Fibroblast of pulmonary artery (primary cell): Measurements from ENCODE around the gene EVL.
"Not testable (repeated sequence)": the region's sequence is repeated elsewhere in the genome, so short reads cannot be mapped to it uniquely, and the experiment has no call there.

Experiments used
- DNase-seq: peaks from one replicate; pipeline ENCODE4 v3.0.0-alpha.2; 2010; ENCODE audit warnings: low read depth
- H3K4me3 ChIP-seq: replicated peaks from 2 replicates; pipeline ENCODE4 v1.5.1; 2011; ENCODE audit warnings: low read depth, mild to moderate bottlenecking, control low read depth, low read length, moderate library complexity
- CTCF ChIP-seq: IDR thresholded peaks from 2 replicates; pipeline ENCODE4 v1.5.1; 2011; ENCODE audit warnings: mild to moderate bottlenecking, control low read depth, low read length, inconsistent platforms; ENCODE audit errors: missing control alignments

EVL gene

GRCh38 chr14:100165831-100166440, 100.7 kb downstream of the EVL start:
- H3K4me3 ChIP-seq, result no peak overlapping the region
- TF ChIP-seq CTCF, result no peak
- no peak for DNase-seq

- no peak for DNase-seq
- TF ChIP-seq CTCF, result no peak
- H3K4me3 ChIP-seq, result no peak overlapping the region
Measured at GRCh38 chr14:100168506-100168905, 103.3 kb downstream of the EVL start.

- DNase-seq, result no peak
- no peak for TF ChIP-seq CTCF
- no peak overlapping the region for H3K4me3 ChIP-seq
Measured at GRCh38 chr14:100170880-100171279, 105.7 kb downstream of the EVL start.

GRCh38 chr14:100172811-100173210, 107.6 kb downstream of the EVL start:
- no peak for TF ChIP-seq CTCF
- no peak overlapping the region for H3K4me3 ChIP-seq
- DNase-seq, result no peak

GRCh38 chr14:100173353-100173752, 108.1 kb downstream of the EVL start:
- DNase-seq, result no peak
- TF ChIP-seq CTCF, result no peak
- H3K4me3 ChIP-seq, result no peak overlapping the region

- DNase-seq, result no peak
- no peak for TF ChIP-seq CTCF
Measured at GRCh38 chr14:100176811-100177327, 111.6 kb downstream of the EVL start.

GRCh38 chr14:100178691-100179090, 113.5 kb downstream of the EVL start:
- no peak overlapping the region for H3K4me3 ChIP-seq
- DNase-seq, result no peak
- no peak for TF ChIP-seq CTCF

More at GRCh38 chr14:100176811-100177327, 111.6 kb downstream of the EVL start:
- no peak overlapping the region for H3K4me3 ChIP-seq

- not testable (repeated sequence) for DNase-seq, H3K4me3 ChIP-seq
Measured at GRCh38 chr14:100180671-100181070, 115.4 kb downstream of the EVL start.

- H3K4me3 ChIP-seq, DNase-seq: not testable (repeated sequence)
Measured at GRCh38 chr14:100181876-100182551, 116.8 kb downstream of the EVL start.
